ENCODE measurements around the gene STIP1. TPM values are rescaled to one million over a fixed set of nuclear protein-coding genes. Genes with fewer than 3 reads are reported as not detected.

Gene STIP1
- total RNA-seq, 1 experiment from 2014 or later = 297 TPM

- H3K36me3 ChIP-seq (ENCODE audit: control insufficient read depth, insufficient read depth, low read length) = no peaks in the 10 kb centered on the region; the same call in 1 of the 2 replicates
- CTCF ChIA-PET = no interaction called here
- Mint-ChIP-seq H3K9me3 (ENCODE audit: unreplicated experiment) (no peaks in the 10 kb centered on the region), H3K36me3 (ENCODE audit: insufficient read depth, unreplicated experiment) (peaks cover 6% of the 10 kb centered on the region), H3K4me1 (ENCODE audit: low read depth, unreplicated experiment) (no peaks in the 10 kb centered on the region), H3K27ac (ENCODE audit: unreplicated experiment) (no peak overlapping the region), H3K4me3 (ENCODE audit: unreplicated experiment) (no peak overlapping the region), H3K27me3 (ENCODE audit: insufficient read depth, unreplicated experiment) (no peaks in the 10 kb centered on the region)
- DNase-seq = no peak
- H3K4me3 ChIP-seq (ENCODE audit: low read depth, low read length) = no peak overlapping the region
- POLR2A ChIA-PET = no interaction called here
- no TSS peak for BruUV-seq (replicated peaks)
- TF ChIP-seq CTCF (IDR thresholded peaks at IDR 0.05; ENCODE audit: insufficient read depth in 1 of 2, low read depth in 1 of 2, low read length in 1 of 2, severe bottlenecking in 1 of 2, unreplicated experiment in 1 of 2) = no peak
- intact Hi-C loops (cut with micrococcal nuclease; ENCODE audit: unreplicated experiment) = no loop called here
- H3K4me1 ChIP-seq = no peaks in the 10 kb centered on the region
- no peaks in the 10 kb centered on the region for H3K27me3 ChIP-seq (replicated peaks; ENCODE audit: control insufficient read depth, insufficient read depth, low read length)
- H3K9me3 ChIP-seq = no peaks in the 10 kb centered on the region
Measured at GRCh38 chr11:64139049-64139448, 46.9 kb upstream of the STIP1 start.

- H3K9me3 ChIP-seq = no peaks in the 10 kb centered on the region
- no peak for DNase-seq
- intact Hi-C loops (cut with micrococcal nuclease; ENCODE audit: unreplicated experiment) = no loop called here
- Mint-ChIP-seq H3K27ac (ENCODE audit: unreplicated experiment) (no peak overlapping the region), H3K27me3 (ENCODE audit: insufficient read depth, unreplicated experiment) (no peaks in the 10 kb centered on the region), H3K9me3 (ENCODE audit: unreplicated experiment) (no peaks in the 10 kb centered on the region), H3K4me1 (ENCODE audit: low read depth, unreplicated experiment) (no peaks in the 10 kb centered on the region), H3K4me3 (ENCODE audit: unreplicated experiment) (no peak overlapping the region), H3K36me3 (ENCODE audit: insufficient read depth, unreplicated experiment) (peaks cover 6% of the 10 kb centered on the region)
- H3K4me3 ChIP-seq (ENCODE audit: low read depth, low read length) = no peak overlapping the region
- H3K4me1 ChIP-seq = no peaks in the 10 kb centered on the region
- BruUV-seq (replicated peaks) = no TSS peak
- ChIA-PET CTCF (no interaction called here), POLR2A (no interaction called here)
- no peaks in the 10 kb centered on the region for H3K36me3 ChIP-seq (ENCODE audit: control insufficient read depth, insufficient read depth, low read length)
- no peak for TF ChIP-seq CTCF (IDR thresholded peaks at IDR 0.05; ENCODE audit: insufficient read depth in 1 of 2, low read depth in 1 of 2, low read length in 1 of 2, severe bottlenecking in 1 of 2, unreplicated experiment in 1 of 2)
- H3K27me3 ChIP-seq (replicated peaks; ENCODE audit: control insufficient read depth, insufficient read depth, low read length) = no peaks in the 10 kb centered on the region
Measured at GRCh38 chr11:64140082-64140481, 45.9 kb upstream of the STIP1 start.

DNA sequence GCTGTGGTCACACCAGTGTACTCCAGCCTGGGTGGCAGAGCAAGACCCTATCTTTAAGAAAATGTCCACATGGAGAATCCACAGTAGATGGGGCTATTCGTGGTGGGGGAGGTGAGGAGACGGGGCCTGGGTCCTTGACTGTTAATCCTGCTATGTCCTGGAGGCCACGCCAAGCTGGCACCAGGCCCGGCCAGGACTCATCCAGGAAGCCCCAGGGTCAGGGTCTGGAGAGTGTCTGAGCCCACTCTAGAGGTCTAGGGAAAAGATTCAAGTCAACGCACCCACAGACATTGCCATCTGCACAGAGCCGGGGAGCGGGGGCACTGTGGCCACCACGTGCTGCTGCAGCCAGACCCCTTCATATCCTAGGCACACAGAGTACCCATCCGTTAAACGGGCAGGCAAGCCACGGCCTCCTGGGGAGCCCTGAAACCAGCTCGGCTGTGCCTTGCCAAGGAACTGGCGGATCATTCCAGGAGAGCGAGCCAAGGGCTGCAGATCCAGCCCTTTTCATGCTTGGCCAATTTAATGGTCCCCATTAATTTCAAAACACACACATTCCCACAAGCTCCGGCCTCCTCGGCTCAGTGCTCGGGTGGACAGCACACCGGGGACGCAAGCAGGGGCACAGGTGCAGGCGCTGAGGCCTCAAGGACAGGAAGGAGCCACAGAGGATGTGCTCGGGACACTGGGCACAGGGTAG is 44.7 kb upstream of the STIP1 start:
- H3K36me3 Mint-ChIP-seq (ENCODE audit: insufficient read depth, unreplicated experiment) = peaks cover 6% of the 10 kb centered on the region
- Histone ChIP-seq H3K9me3 (no peaks in the 10 kb centered on the region), H3K36me3 (ENCODE audit: control insufficient read depth, insufficient read depth, low read length) (no peaks in the 10 kb centered on the region), H3K4me1 (no peaks in the 10 kb centered on the region), H3K27me3 (replicated peaks; ENCODE audit: control insufficient read depth, insufficient read depth, low read length) (no peaks in the 10 kb centered on the region), H3K4me3 (ENCODE audit: low read depth, low read length) (no peak overlapping the region)
- intact Hi-C loops (cut with micrococcal nuclease; ENCODE audit: unreplicated experiment) = no loop called here
- CTCF ChIA-PET = interaction anchor here (0.8 kb wide), 1 partner anchor 11 kb away, joined by 4 read pairs; no protein-coding TSS in a partner anchor
- H3K4me3 Mint-ChIP-seq (ENCODE audit: unreplicated experiment) = no peak overlapping the region
- no peak for DNase-seq
- H3K27ac Mint-ChIP-seq (ENCODE audit: unreplicated experiment) = no peak overlapping the region
- no peak for TF ChIP-seq CTCF (IDR thresholded peaks at IDR 0.05; ENCODE audit: insufficient read depth in 1 of 2, low read depth in 1 of 2, low read length in 1 of 2, severe bottlenecking in 1 of 2, unreplicated experiment in 1 of 2)
- no peaks in the 10 kb centered on the region for H3K4me1 Mint-ChIP-seq (ENCODE audit: low read depth, unreplicated experiment)
- BruUV-seq (replicated peaks) = no TSS peak
- H3K9me3 Mint-ChIP-seq (ENCODE audit: unreplicated experiment) = no peaks in the 10 kb centered on the region
- POLR2A ChIA-PET = no interaction called here
- no peaks in the 10 kb centered on the region for H3K27me3 Mint-ChIP-seq (ENCODE audit: insufficient read depth, unreplicated experiment)

Measured in Caco-2 (cell line).